K562 (cell line): ENCODE data around the gene C16orf89. TPM values are rescaled to one million over a fixed set of nuclear protein-coding genes. Genes with fewer than 3 reads are reported as not detected.

Source experiments
- ATAC-seq: fragments of 200-7000 bp; cut with Tn5 transposase; 3 replicates; pipeline ENCODE4 v1.9.1; 2020; ENCODE audit warnings: moderate library complexity
- BruUV-seq: library from RNA; stranded (reverse); fragments of 400-500 nt; replicated peaks from 2 replicates; lab custom pipeline; 2021; lab: Mats Ljungman, UMichigan
- CTCF ChIA-PET: fragments of 300-600 bp; formaldehyde crosslinking; extraction: SDS; loops from one replicate; lab custom pipeline; 2021; ENCODE audit warnings: low intra/inter-chr PET ratio; lab: Yijun Ruan, JAX
- POLR2A ChIA-PET: fragments of 300-600, 350-650 bp; sonication (Branson Sonifier 250); formaldehyde crosslinking; extraction: SDS; loops from one replicate; lab custom pipeline; 2021; ENCODE audit warnings: antibody characterized with exemption, inconsistent platforms; lab: Yijun Ruan, JAX
- DNase-seq, 4 experiments: peaks; one replicate each; pipeline versions ENCODE4 v3.0.0 to v3.0.0-alpha.2; 2011 to 2018; ENCODE audit warnings: low spot score in 3 of 4, mixed read lengths in 3 of 4; ENCODE audit errors: extremely low read depth in 1 of 4
- FAIRE-seq: peaks from 2 replicates; lab custom pipeline; 2011; peaks lifted over from hg19 to GRCh38; lab: Jason Lieb, UNC
- H2AFZ ChIP-seq: 2 replicates; pipeline ENCODE4 v1.6.0; 2011; ENCODE audit warnings: low read depth, low read length, control low read depth, inconsistent platforms
- H3K27ac ChIP-seq: fragments of 200-600 bp; 3 replicates; pipeline ENCODE4 v1.8.0; 2011; ENCODE audit warnings: low read depth, mild to moderate bottlenecking, control low read depth, inconsistent platforms, low read length, moderate library complexity, mixed read lengths; ENCODE audit errors: extremely low read depth
- H3K27me3 ChIP-seq, 2 experiments: fragments of 300-600 bp in 1 of 2; 2 replicates in 1 of 2; 3 replicates in 1 of 2; pipeline versions ENCODE4 v1.6.0 to v1.8.0; 2011; ENCODE audit warnings: inconsistent platforms in 2 of 2, low read length in 2 of 2, mild to moderate bottlenecking in 1 of 2, mixed read lengths in 1 of 2, moderate library complexity in 1 of 2; ENCODE audit not compliant: control insufficient read depth in 2 of 2, insufficient read depth in 2 of 2
- H3K36me3 ChIP-seq: fragments of 300-600 bp; 3 replicates; pipeline ENCODE4 v1.8.0; 2011; ENCODE audit warnings: mild to moderate bottlenecking, low read length, inconsistent platforms; ENCODE audit not compliant: control insufficient read depth, insufficient read depth
- H3K4me1 ChIP-seq, 2 experiments: fragments of 200-600 bp in 1 of 2; replicated peaks in 1 of 2; 2 replicates in 1 of 2; 3 replicates in 1 of 2; pipeline versions ENCODE4 v1.5.1 to v1.8.0; 2011; ENCODE audit warnings: inconsistent platforms in 2 of 2, low read length in 2 of 2, mild to moderate bottlenecking in 1 of 2, mixed read lengths in 1 of 2, moderate library complexity in 1 of 2; ENCODE audit not compliant: control insufficient read depth in 2 of 2, insufficient read depth in 2 of 2
- H3K4me2 ChIP-seq: 2 replicates; pipeline ENCODE4 v1.6.1; 2011; ENCODE audit warnings: low read length, control low read depth, inconsistent platforms, mixed read lengths; ENCODE audit not compliant: insufficient read depth
- H3K4me3 ChIP-seq: fragments of 200-600 bp; sonication (generic), shearing (Covaris generic); 2 replicates; pipeline ENCODE4 v1.5.1; 2016; ENCODE audit warnings: control low read depth, inconsistent platforms
- H3K79me2 ChIP-seq: fragments of 200-600 bp; 3 replicates; pipeline ENCODE4 v1.8.0; 2011; ENCODE audit warnings: low read length, inconsistent platforms; ENCODE audit not compliant: control insufficient read depth, insufficient read depth
- H3K9ac ChIP-seq, 2 experiments: 2 replicates each; pipeline versions ENCODE4 v1.6.0 to v1.6.1; 2011; ENCODE audit warnings: low read depth in 2 of 2, low read length in 2 of 2, control low read depth in 1 of 2, inconsistent platforms in 1 of 2, mild to moderate bottlenecking in 1 of 2, mixed read lengths in 1 of 2; ENCODE audit not compliant: insufficient read depth in 1 of 2
- H3K9me1 ChIP-seq: one replicate; pipeline ENCODE4 v1.6.0; 2011; ENCODE audit warnings: inconsistent platforms, mild to moderate bottlenecking, low read length, moderate library complexity; ENCODE audit not compliant: control insufficient read depth, insufficient read depth
- H3K9me3 ChIP-seq: replicated peaks from 2 replicates; pipeline ENCODE4 v1.5.1; 2011; ENCODE audit warnings: low read depth, low read length, inconsistent platforms; ENCODE audit not compliant: control insufficient read depth, insufficient read depth
- H4K20me1 ChIP-seq: replicated peaks from 2 replicates; pipeline ENCODE4 v1.6.1; 2011; ENCODE audit warnings: low read length, inconsistent platforms, mixed read lengths; ENCODE audit not compliant: control insufficient read depth, insufficient read depth
- ATF1 ChIP-seq, 2 experiments: fragments of 450-650 bp in 1 of 2; IDR thresholded peaks; 2 replicates each; pipeline ENCODE4 v1.6.1; 2016; ENCODE audit warnings: missing compliant biosample characterization in 1 of 2, missing genetic modification characterization in 1 of 2
- CREM ChIP-seq: IDR thresholded peaks from 2 replicates; pipeline ENCODE4 v1.6.1; 2014; ENCODE audit warnings: antibody characterized with exemption, low read depth
- CTCF ChIP-seq, 3 experiments: IDR thresholded peaks in 2 of 3; conservative IDR thresholded peaks in 1 of 3; 2 replicates each; pipeline ENCODE4 v1.5.1; 2011 to 2012; ENCODE audit warnings: low read length in 3 of 3, mild to moderate bottlenecking in 3 of 3, control low read depth in 2 of 3, improper control_type of control experiment in 1 of 3, inconsistent platforms in 1 of 3, low read depth in 1 of 3, mixed read lengths in 1 of 3, moderate library complexity in 1 of 3; ENCODE audit not compliant: insufficient read depth in 2 of 3
- ETV1 ChIP-seq: fragments of 450-650 bp; conservative IDR thresholded peaks from 2 replicates; pipeline ENCODE4 v1.6.1; 2016; ENCODE audit warnings: missing genetic modification characterization, control low read depth, low read depth, missing compliant biosample characterization
- REST ChIP-seq, 2 experiments: fragments of 450-650 bp; formaldehyde crosslinking in 1 of 2; IDR thresholded peaks; 2 replicates each; pipeline versions ENCODE4 v1.4.0 to v1.6.1; 2014 to 2020; ENCODE audit warnings: mild to moderate bottlenecking in 2 of 2, borderline replicate concordance in 1 of 2, low read depth in 1 of 2
- ZNF121 ChIP-seq: sonication (generic); formaldehyde crosslinking; conservative IDR thresholded peaks from 2 replicates; pipeline ENCODE4 v1.8.0; 2022; ENCODE audit warnings: missing genetic modification reagents
- WGBS: fragments of 100-300 bp; shearing (Covaris generic); methylation state at CpG from one replicate; pipeline ENCODE4 v1.1.6; 2016; ENCODE audit warnings: low coverage, mixed read lengths; ENCODE audit not compliant: insufficient coverage; ENCODE audit errors: missing lambda C conversion rate; 5-methylcytosine and 5-hydroxymethylcytosine counted together
- in situ Hi-C: fragments of 300-500 bp; cut with MboI; formaldehyde crosslinking; loops from 4 replicates; pipeline ENCODE4 v1.15.0; 2018; ENCODE audit warnings: inconsistent platforms, mixed read lengths
- intact Hi-C: fragments of 100-400 bp; cut with micrococcal nuclease; formaldehyde crosslinking; loops from 2 replicates; pipeline ENCODE4 v1.14.2; 2022
- polyA plus RNA-seq, 8 experiments: library from polyadenylated mRNA; depleted of rRNA in 4 of 8; stranded (reverse) in 5 of 8; unstranded in 3 of 8; fragments of >200 nt; fragmentation: Nextera tagmentation in 2 of 8; fragmentation: Illumina TruSeq in 1 of 8; extraction: Ambion mirVana in 2 of 8; extraction: Trizol in 1 of 8; gene quantifications; 2 replicates each; pipeline versions ENCODE4 v1.2.1 to v1.2.3, GENCODE V29; 2011 to 2014; ENCODE audit warnings: inconsistent platforms in 1 of 8, missing spikeins in 1 of 8
- total RNA-seq, 7 experiments: library from RNA; depleted of rRNA in 6 of 7; stranded (reverse); fragments of >200 nt in 6 of 7; fragmentation: Illumina TruSeq in 2 of 7; extraction: Trizol in 2 of 7; gene quantifications; 2 replicates each; pipeline versions ENCODE4 v1.2.1 to v1.2.3, GENCODE V29; 2011 to 2021; ENCODE audit warnings: low replicate concordance in 1 of 7

The C16orf89 gene
- total and polyA plus RNA-seq, 9 of the 15 experiments (the other 6 are each of a cell fraction or from before 2014, with no cell fraction given): not detected

- POLR2A ChIA-PET: interaction anchor here (0.6 to 1.8 kb wide), 4 partner anchors 12 to 30 kb away, joined by 3 to 6 read pairs (median 4); partner anchors contain the start of gene ALG1
- BruUV-seq: no TSS peak
- TF ChIP-seq ZNF121 (CRISPR knock-in tag) (no peak), CREM (peak; percentile 64), REST (IDR thresholded peaks at IDR 0.05; ENCODE audit: borderline replicate concordance) (peak; percentile 50), REST (CRISPR knock-in tag; IDR thresholded peaks at IDR 0.05; ENCODE audit: low read depth) (no peak), ATF1 (CRISPR knock-in tag; IDR thresholded peaks at IDR 0.05) (no peak), ATF1 (tag; IDR thresholded peaks at IDR 0.05) (0 out of 2 replicates have a peak, but pooled peaks have one; percentile 28), CTCF (IDR thresholded peaks at IDR 0.05 in 2 of 3, conservative IDR thresholded peaks at IDR 0.05 in 1 of 3; ENCODE audit: insufficient read depth in 2 of 3, low read depth in 1 of 3, low read length in 3 of 3) (peak in 2 of 3 experiments; percentile 40 to 43; a peak in 2 of 6 replicates), ETV1 (tag) (0 out of 2 replicates have a peak, but pooled peaks have one; percentile 8)
These were observed 23.1 kb downstream of the C16orf89 start for GRCh38 chr16:5042574-5043171.

More at GRCh38 chr16:5042574-5043171, 23.1 kb downstream of the C16orf89 start:
- H3K9ac ChIP-seq: no peak overlapping the region; a peak in 1 of 4 replicates
- H3K4me1 ChIP-seq: no peaks in the 10 kb centered on the region; a peak in 1 of 5 replicates
- no peak overlapping the region for H2AFZ ChIP-seq
- ATAC-seq (peak; percentile 74), FAIRE-seq (no peak), DNase-seq (peak in 1 of 4 experiments; percentile 33)
- intact Hi-C loops (no loop called here), in situ Hi-C loops (no loop called here)
- H3K27me3 ChIP-seq: peaks cover 48 to 53% of the 10 kb centered on the region in 2 experiments
- H3K9me3 ChIP-seq: no peaks in the 10 kb centered on the region
- peaks cover 18% of the 10 kb centered on the region for H4K20me1 ChIP-seq
- WGBS: 0% methylated on average over 14 of the region's 14 CpGs
- H3K4me3 ChIP-seq: no peak overlapping the region
- no peaks in the 10 kb centered on the region for H3K79me2 ChIP-seq
- no peak overlapping the region for H3K27ac ChIP-seq
- no peaks in the 10 kb centered on the region for H3K36me3 ChIP-seq
- CTCF ChIA-PET: no interaction called here
- H3K9me1 ChIP-seq: no peaks in the 10 kb centered on the region
- no peak overlapping the region for H3K4me2 ChIP-seq
